ENCODE results near the gene B4GALT1. TPM values are rescaled to one million over a fixed set of nuclear protein-coding genes. Genes with fewer than 3 reads are reported as not detected.

B4GALT1 gene
- total and polyA plus RNA-seq, 2 of the 8 experiments (the other 6 are each of a cell fraction or from before 2014, with no cell fraction given), result 12.8 to 18.2 TPM

DNA sequence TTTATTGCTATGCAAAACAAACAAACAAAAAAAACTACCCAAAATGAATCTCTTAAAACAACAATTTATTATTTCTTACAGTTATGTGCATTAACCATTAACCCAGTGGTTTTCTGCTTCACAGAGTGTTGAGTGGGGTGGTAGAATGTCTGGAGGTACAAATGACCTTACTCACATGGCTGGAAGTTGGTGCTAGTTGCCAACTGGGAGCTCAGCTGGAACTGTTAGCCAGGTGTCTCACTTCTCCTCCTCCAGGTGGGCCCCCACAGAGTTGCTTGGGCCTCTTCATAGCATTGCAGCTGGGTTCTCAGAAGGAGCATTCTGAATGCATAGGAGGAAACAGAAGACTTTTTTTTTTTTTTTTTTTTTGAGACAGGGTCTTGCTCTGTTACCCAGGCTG is 10.5 kb upstream of the B4GALT1 start (continued):
- TF ChIP-seq, protein P1, sequence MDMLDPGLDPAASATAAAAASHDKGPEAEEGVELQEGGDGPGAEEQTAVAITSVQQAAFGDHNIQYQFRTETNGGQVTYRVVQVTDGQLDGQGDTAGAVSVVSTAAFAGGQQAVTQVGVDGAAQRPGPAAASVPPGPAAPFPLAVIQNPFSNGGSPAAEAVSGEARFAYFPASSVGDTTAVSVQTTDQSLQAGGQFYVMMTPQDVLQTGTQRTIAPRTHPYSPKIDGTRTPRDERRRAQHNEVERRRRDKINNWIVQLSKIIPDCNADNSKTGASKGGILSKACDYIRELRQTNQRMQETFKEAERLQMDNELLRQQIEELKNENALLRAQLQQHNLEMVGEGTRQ (IDR thresholded peaks at IDR 0.05; ENCODE audit: low read length), result no peak
- TF ChIP-seq FOSL1 (IDR thresholded peaks at IDR 0.05; ENCODE audit: insufficient read depth, low read depth, low read length) (no peak), RBBP5 (IDR thresholded peaks at IDR 0.05; ENCODE audit: borderline replicate concordance, low read depth, low read length) (no peak)
